GM19193 (cell line): Measurements from ENCODE around the gene FBXO31.

Source experiments
- POLR2A ChIP-seq: IDR thresholded peaks from 4 replicates; pipeline ENCODE4 v1.6.1; 2011; ENCODE audit not compliant: insufficient read depth, insufficient read length; ENCODE audit errors: extremely low read depth

Gene FBXO31

GRCh38 chr16:87311387-87311786, 72.2 kb downstream of the FBXO31 start:
- TF ChIP-seq POLR2A: no peak

- no peak for TF ChIP-seq POLR2A
These were observed 73.0 kb downstream of the FBXO31 start for GRCh38 chr16:87310610-87311009.

GRCh38 chr16:87309620-87310525, 73.7 kb downstream of the FBXO31 start:
- no peak for TF ChIP-seq POLR2A

GRCh38 chr16:87308826-87309225, 74.8 kb downstream of the FBXO31 start:
- no peak for TF ChIP-seq POLR2A

GRCh38 chr16:87306516-87306915, 77.1 kb downstream of the FBXO31 start:
- TF ChIP-seq POLR2A: no peak

- no peak for TF ChIP-seq POLR2A
These were observed 77.8 kb downstream of the FBXO31 start for GRCh38 chr16:87305505-87306391.

GRCh38 chr16:87304951-87305350, 78.6 kb downstream of the FBXO31 start:
- no peak for TF ChIP-seq POLR2A

- TF ChIP-seq POLR2A: no peak
These were observed 79.5 kb downstream of the FBXO31 start for GRCh38 chr16:87303962-87304521.

GRCh38 chr16:87303431-87303930, 80.1 kb downstream of the FBXO31 start:
- TF ChIP-seq POLR2A: no peak

GRCh38 chr16:87298857-87299465, 84.6 kb downstream of the FBXO31 start:
- TF ChIP-seq POLR2A: no peak

- no peak for TF ChIP-seq POLR2A
These were observed 85.5 kb downstream of the FBXO31 start for GRCh38 chr16:87297918-87298631.

- no peak for TF ChIP-seq POLR2A
These were observed 86.2 kb downstream of the FBXO31 start for GRCh38 chr16:87297407-87297806.

- no peak for TF ChIP-seq POLR2A
These were observed 87.7 kb downstream of the FBXO31 start for GRCh38 chr16:87295661-87296531.
